ENCODE results near the gene IQSEC3.

- TF ChIP-seq SP1 (CRISPR knock-in tag; conservative IDR thresholded peaks at IDR 0.05) (no peak), JUN (CRISPR knock-in tag; IDR thresholded peaks at IDR 0.05) (no peak), CTCF (IDR thresholded peaks at IDR 0.05) (no peak), MXD4 (CRISPR knock-in tag; IDR thresholded peaks at IDR 0.05; ENCODE audit: borderline replicate concordance) (no peak), ZNF423 (CRISPR knock-in tag; IDR thresholded peaks at IDR 0.05) (no peak), KAT7 (CRISPR knock-in tag; IDR thresholded peaks at IDR 0.05; ENCODE audit: borderline replicate concordance) (no peak), TEAD4 (CRISPR knock-in tag; IDR thresholded peaks at IDR 0.05) (no peak), E2F4 (CRISPR knock-in tag; IDR thresholded peaks at IDR 0.05; ENCODE audit: borderline replicate concordance, low read depth) (no peak), SOX15 (CRISPR knock-in tag; IDR thresholded peaks at IDR 0.05) (no peak)
- TF ChIP-seq, protein P1, sequence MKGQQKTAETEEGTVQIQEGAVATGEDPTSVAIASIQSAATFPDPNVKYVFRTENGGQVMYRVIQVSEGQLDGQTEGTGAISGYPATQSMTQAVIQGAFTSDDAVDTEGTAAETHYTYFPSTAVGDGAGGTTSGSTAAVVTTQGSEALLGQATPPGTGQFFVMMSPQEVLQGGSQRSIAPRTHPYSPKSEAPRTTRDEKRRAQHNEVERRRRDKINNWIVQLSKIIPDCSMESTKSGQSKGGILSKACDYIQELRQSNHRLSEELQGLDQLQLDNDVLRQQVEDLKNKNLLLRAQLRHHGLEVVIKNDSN (CRISPR knock-in tag; IDR thresholded peaks at IDR 0.05) = no peak
- TF ChIP-seq, protein P2, sequence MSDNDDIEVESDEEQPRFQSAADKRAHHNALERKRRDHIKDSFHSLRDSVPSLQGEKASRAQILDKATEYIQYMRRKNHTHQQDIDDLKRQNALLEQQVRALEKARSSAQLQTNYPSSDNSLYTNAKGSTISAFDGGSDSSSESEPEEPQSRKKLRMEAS (CRISPR knock-in tag; IDR thresholded peaks at IDR 0.05) = no peak
- TF ChIP-seq, protein P3, sequence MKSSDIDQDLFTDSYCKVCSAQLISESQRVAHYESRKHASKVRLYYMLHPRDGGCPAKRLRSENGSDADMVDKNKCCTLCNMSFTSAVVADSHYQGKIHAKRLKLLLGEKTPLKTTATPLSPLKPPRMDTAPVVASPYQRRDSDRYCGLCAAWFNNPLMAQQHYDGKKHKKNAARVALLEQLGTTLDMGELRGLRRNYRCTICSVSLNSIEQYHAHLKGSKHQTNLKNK (CRISPR knock-in tag; IDR thresholded peaks at IDR 0.05) = no peak
- TF ChIP-seq, protein P4, sequence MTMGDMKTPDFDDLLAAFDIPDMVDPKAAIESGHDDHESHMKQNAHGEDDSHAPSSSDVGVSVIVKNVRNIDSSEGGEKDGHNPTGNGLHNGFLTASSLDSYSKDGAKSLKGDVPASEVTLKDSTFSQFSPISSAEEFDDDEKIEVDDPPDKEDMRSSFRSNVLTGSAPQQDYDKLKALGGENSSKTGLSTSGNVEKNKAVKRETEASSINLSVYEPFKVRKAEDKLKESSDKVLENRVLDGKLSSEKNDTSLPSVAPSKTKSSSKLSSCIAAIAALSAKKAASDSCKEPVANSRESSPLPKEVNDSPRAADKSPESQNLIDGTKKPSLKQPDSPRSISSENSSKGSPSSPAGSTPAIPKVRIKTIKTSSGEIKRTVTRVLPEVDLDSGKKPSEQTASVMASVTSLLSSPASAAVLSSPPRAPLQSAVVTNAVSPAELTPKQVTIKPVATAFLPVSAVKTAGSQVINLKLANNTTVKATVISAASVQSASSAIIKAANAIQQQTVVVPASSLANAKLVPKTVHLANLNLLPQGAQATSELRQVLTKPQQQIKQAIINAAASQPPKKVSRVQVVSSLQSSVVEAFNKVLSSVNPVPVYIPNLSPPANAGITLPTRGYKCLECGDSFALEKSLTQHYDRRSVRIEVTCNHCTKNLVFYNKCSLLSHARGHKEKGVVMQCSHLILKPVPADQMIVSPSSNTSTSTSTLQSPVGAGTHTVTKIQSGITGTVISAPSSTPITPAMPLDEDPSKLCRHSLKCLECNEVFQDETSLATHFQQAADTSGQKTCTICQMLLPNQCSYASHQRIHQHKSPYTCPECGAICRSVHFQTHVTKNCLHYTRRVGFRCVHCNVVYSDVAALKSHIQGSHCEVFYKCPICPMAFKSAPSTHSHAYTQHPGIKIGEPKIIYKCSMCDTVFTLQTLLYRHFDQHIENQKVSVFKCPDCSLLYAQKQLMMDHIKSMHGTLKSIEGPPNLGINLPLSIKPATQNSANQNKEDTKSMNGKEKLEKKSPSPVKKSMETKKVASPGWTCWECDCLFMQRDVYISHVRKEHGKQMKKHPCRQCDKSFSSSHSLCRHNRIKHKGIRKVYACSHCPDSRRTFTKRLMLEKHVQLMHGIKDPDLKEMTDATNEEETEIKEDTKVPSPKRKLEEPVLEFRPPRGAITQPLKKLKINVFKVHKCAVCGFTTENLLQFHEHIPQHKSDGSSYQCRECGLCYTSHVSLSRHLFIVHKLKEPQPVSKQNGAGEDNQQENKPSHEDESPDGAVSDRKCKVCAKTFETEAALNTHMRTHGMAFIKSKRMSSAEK (CRISPR knock-in tag; IDR thresholded peaks at IDR 0.05; ENCODE audit: borderline replicate concordance) = no peak
- TF ChIP-seq, protein P5, sequence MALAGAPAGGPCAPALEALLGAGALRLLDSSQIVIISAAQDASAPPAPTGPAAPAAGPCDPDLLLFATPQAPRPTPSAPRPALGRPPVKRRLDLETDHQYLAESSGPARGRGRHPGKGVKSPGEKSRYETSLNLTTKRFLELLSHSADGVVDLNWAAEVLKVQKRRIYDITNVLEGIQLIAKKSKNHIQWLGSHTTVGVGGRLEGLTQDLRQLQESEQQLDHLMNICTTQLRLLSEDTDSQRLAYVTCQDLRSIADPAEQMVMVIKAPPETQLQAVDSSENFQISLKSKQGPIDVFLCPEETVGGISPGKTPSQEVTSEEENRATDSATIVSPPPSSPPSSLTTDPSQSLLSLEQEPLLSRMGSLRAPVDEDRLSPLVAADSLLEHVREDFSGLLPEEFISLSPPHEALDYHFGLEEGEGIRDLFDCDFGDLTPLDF (CRISPR knock-in tag; IDR thresholded peaks at IDR 0.05) = no peak
Observed at GRCh38 chr12:85191-85666, 18.7 kb downstream of the IQSEC3 start.
